ENCODE measurements around the gene WIPF2.

Gene WIPF2, protein sequence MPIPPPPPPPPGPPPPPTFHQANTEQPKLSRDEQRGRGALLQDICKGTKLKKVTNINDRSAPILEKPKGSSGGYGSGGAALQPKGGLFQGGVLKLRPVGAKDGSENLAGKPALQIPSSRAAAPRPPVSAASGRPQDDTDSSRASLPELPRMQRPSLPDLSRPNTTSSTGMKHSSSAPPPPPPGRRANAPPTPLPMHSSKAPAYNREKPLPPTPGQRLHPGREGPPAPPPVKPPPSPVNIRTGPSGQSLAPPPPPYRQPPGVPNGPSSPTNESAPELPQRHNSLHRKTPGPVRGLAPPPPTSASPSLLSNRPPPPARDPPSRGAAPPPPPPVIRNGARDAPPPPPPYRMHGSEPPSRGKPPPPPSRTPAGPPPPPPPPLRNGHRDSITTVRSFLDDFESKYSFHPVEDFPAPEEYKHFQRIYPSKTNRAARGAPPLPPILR

DNA sequence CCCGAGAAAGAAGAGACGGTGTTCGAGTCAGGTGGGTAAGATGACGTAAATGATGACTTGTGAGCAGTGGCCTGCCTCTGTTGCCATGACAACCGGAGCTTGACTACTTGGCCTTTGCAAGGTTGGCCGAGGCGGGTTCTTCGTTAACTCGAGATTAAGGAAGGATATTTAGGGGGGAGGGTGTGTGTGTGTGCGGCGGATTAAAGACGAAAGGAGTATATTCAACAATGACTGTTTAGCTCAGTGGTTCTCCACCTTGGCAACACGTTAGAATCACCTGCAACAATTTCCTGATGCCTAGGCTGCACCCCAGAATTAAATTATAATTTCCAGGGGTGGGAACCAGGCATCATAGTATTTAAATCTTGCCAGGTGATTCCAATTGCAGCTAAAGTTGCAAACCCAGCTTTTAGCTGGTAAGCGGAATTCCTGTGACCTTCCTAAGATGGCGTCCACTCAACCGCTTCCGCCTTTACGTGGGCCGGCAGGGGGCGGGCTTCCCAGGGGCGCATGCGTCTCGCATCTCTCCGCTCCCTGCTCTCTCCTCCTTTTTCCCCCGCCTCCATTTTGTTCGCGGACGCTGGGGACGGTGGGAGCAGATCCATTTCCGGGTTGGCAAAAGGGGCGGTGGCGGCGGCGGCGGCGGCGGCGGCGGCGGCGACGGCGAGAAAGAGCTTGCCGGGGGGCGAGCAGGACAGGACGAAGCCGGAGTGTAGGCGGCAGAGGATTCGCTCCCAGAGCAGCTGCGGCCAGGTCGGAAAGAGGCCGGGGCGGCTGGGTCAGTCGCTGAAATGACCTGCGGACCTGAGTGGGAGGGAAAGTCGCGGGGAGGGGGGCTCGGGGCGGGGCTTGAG is at the start of gene WIPF2:
TSS of gene WIPF2 (plus strand) at position 565 of the 854 bp plus-strand sequence. CDS start 37,156 bp downstream, outside the sequence.
- H3K4me1 Mint-ChIP-seq (ENCODE audit: low read depth) = peaks cover 33% of the 10 kb centered on the region
- peak within 1 kb of the TSS; percentile 98 for H3K27ac Mint-ChIP-seq
- peak within 1 kb of the TSS; percentile 92 for H3K4me3 Mint-ChIP-seq
- peaks cover 4% of the 10 kb centered on the region for H3K36me3 Mint-ChIP-seq (ENCODE audit: low read depth)
- H3K9me3 Mint-ChIP-seq = no peaks in the 10 kb centered on the region
- H3K27me3 Mint-ChIP-seq = no peaks in the 10 kb centered on the region

DNA sequence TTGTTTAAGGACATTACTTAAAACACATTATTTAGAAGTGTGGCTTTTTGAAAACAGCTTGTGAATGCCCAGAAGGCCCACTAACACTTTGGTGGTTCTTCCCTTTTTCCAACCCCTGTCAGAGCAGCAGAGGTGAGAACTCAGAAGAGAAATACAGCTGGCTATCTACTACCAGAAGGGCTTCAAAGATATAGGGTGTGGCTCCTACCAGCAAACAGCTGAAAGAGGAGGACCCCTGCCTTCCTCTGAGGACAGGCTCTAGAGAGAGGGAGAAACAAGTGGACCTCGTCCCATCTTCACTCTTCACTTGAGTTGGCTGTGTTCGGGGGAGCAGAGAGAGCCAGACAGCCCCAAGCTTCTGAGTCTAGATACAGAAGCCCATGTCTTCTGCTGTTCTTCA is 48.8 kb upstream of the WIPF2 start:
- Mint-ChIP-seq H3K27me3 (no peaks in the 10 kb centered on the region), H3K9me3 (no peaks in the 10 kb centered on the region), H3K4me1 (ENCODE audit: low read depth) (peaks cover 3% of the 10 kb centered on the region), H3K4me3 (no peak overlapping the region), H3K27ac (no peak overlapping the region), H3K36me3 (ENCODE audit: low read depth) (peaks cover 68% of the 10 kb centered on the region)

DNA sequence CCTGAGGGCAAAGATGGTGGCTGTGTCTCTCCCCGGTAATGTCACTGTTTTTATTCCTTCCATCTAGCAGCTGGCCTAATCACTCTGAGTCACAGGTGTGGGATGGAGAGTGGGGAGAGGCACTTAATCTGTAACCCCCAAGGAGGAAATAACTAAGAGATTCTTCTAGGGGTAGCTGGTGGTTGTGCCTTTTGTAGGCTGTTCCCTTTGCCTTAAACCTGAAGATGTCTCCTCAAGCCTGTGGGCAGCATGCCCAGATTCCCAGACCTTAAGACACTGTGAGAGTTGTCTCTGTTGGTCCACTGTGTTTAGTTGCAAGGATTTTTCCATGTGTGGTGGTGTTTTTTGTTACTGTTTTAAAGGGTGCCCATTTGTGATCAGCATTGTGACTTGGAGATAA is 47.4 kb upstream of the WIPF2 start:
- Mint-ChIP-seq H3K4me3 (no peak overlapping the region), H3K36me3 (ENCODE audit: low read depth) (peaks cover 60% of the 10 kb centered on the region), H3K27ac (no peak overlapping the region), H3K27me3 (no peaks in the 10 kb centered on the region), H3K4me1 (ENCODE audit: low read depth) (peaks cover 5% of the 10 kb centered on the region), H3K9me3 (no peaks in the 10 kb centered on the region)

DNA sequence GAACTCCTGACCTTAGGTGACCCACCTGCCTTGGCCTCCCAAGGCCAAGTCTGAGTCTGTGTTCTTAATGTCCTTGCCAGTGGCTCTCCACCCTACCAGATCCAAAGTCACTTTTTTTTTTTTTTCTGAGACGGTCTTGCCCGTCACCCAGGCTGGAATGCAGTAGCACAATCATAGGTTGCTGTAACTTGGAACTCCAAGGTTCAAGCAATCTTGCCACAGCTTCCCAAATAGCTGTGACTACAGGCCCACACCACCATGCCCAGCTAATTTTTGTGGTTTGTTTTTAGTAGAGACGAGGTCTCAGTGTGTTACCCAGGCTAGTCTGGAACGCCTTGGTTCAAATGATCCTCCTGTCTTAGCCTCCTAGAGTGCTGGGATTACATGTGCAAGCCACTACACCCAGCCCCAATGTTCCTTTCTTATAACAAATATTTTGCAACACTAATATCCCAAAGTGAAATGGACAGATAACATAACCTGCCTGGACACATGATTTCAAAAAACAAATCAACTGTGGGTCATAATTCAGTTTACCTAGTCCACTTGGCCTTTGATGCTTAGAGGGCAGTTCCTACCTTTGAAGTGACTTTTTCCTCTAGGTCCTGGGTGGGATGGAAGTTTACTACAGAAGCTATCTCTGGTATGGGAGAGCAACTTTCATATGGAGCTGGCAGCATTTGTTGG is 45.9 kb upstream of the WIPF2 start:
- H3K4me3 Mint-ChIP-seq = no peak overlapping the region
- peaks cover 9% of the 10 kb centered on the region for H3K4me1 Mint-ChIP-seq (ENCODE audit: low read depth)
- H3K27ac Mint-ChIP-seq = no peak overlapping the region
- no peaks in the 10 kb centered on the region for H3K9me3 Mint-ChIP-seq
- no peaks in the 10 kb centered on the region for H3K27me3 Mint-ChIP-seq
- H3K36me3 Mint-ChIP-seq (ENCODE audit: low read depth) = peaks cover 54% of the 10 kb centered on the region

DNA sequence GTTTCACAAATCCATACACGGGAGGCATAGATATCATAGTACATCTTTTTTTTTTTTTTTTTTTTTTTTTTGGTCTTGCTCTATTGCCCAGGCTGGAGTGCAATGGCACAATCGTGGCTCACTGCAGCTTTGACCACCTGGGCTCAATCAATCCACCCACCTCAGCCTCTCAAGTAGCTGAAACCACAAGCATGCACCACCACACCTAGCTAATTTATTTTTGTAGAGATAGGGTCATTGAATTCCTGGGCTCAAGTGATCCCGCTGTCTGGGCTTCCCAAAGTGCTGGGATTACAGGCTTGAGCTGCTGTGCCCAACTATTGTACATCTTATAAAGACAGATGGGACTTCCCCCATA is 45.3 kb upstream of the WIPF2 start:
- Mint-ChIP-seq H3K27me3 (no peaks in the 10 kb centered on the region), H3K4me3 (no peak overlapping the region), H3K4me1 (ENCODE audit: low read depth) (peaks cover 8% of the 10 kb centered on the region), H3K36me3 (ENCODE audit: low read depth) (peaks cover 49% of the 10 kb centered on the region), H3K27ac (no peak overlapping the region), H3K9me3 (no peaks in the 10 kb centered on the region)

DNA sequence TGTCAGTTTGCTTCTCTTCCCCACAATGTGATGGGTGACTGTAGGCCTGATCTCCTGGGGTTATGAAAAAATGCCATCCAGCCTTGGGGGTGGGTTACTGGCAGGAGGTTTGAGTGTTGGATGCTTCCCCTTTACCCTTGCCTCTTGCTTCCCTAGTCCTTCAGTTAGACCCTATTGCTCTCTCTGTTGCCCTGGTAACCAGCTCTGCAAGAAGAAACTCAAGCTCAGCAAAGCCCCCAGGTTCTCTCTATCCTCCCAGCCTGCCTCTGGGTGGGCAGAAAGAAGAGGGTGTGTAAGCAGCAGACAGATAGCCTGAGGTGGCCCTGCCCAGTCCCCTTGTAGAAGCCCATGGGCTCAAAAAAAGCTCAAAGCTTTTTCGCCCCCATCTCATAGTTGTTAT is 44.6 kb upstream of the WIPF2 start:
- Mint-ChIP-seq H3K27ac (no peak overlapping the region), H3K27me3 (no peaks in the 10 kb centered on the region), H3K4me1 (ENCODE audit: low read depth) (peaks cover 8% of the 10 kb centered on the region), H3K4me3 (no peak overlapping the region), H3K9me3 (no peaks in the 10 kb centered on the region), H3K36me3 (ENCODE audit: low read depth) (peaks cover 42% of the 10 kb centered on the region)

DNA sequence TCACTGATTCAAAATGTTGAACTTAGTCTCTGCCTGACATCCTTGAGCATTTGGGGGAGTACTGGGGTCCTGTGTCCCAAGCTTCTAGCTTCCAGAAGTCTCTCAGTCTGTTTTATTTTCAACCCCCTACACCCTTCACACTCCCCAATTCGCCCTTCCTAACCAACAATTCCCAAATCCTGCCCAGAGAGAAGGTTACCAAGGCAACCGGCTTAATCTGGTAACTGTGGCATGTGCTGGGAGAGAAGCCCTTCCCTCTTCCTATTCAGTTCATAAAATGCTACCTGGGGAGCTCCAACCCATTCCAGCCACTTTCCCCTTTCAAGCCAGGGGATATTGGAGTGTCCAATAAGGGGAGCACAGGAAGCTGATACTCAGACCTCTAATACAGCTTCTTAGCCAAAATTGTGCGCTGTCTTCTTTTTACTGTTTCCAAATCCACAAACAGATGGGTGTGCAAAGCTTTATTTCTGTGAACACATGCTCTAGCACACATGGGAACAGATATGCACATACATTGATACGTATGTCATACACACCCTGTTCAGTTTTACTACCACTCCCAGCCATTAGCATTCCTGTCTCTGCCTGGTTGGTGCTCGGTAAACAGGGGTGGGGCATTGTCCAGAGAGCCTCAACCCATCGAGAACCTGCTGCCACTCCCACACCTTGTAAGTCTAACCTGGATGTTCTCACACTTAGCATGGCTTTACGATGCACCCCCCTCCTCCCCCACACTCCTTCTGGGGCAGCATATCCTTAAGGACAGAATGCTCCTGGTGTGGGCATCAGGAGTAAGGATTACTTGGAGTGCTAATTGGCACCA is 43.0 kb upstream of the WIPF2 start:
- H3K27me3 Mint-ChIP-seq = no peaks in the 10 kb centered on the region
- no peak overlapping the region for H3K4me3 Mint-ChIP-seq
- peaks cover 11% of the 10 kb centered on the region for H3K4me1 Mint-ChIP-seq (ENCODE audit: low read depth)
- H3K36me3 Mint-ChIP-seq (ENCODE audit: low read depth) = peaks cover 29% of the 10 kb centered on the region
- no peaks in the 10 kb centered on the region for H3K9me3 Mint-ChIP-seq
- no peak overlapping the region for H3K27ac Mint-ChIP-seq

DNA sequence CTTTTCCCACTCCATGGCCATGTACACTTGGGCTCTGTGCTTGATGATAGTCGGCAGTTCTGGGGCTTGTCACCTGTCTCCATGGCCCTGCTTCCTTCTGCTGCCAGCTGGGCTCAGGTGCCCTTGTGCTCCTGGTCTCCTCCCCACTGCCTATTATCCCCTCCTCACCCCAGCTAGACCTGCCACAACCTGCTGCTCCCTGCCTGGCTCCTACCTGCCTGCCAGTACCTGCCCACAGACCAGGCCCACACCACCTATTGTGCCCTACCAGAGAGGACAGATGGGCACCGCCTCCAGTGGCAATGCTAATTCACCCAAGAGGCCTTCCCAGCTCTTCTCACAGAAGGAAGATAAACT is 42.4 kb upstream of the WIPF2 start:
- Mint-ChIP-seq H3K27me3 (no peaks in the 10 kb centered on the region), H3K36me3 (ENCODE audit: low read depth) (peaks cover 24% of the 10 kb centered on the region), H3K4me3 (peak overlapping the region; percentile 38), H3K27ac (peak overlapping the region; percentile 7), H3K4me1 (ENCODE audit: low read depth) (peaks cover 11% of the 10 kb centered on the region), H3K9me3 (no peaks in the 10 kb centered on the region)

DNA sequence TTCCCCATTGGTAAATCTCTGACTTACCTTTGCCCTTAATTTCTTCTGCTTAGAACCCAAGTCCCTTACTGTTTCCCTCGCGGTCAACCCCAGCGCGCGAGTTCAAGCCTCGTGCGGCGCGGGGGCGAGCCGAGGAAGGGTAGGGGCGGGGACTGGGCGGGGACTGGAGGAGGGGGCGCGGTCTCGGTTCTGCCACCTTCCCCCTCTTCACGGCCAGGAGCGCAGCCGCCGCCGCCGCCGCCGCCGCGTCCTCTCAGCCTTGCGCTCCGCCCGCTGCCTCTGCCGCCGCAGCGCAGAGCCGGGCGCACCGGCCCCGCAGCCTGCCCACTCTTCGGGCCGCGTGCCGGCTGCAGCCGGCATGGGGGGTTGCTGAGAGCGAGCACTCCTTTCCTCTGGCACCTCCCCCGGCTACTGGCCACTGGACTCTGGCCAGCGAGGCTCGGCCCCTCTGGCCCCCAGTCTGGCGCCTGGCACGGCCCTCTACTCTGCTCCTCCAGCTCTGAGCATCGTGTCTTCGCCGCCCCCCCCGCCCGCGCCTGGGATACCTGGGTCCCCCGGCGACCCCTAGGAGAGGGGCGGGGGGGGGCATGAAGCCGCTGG is 41.7 kb upstream of the WIPF2 start, which contains the start of gene RAPGEFL1:
TSS of gene RAPGEFL1 (plus strand) at position 196 of the 600 bp plus-strand sequence. CDS start at position 588, 392 bp downstream.
- Mint-ChIP-seq H3K4me3 (peak within 1 kb of the TSS; percentile 49), H3K4me1 (ENCODE audit: low read depth) (peaks cover 11% of the 10 kb centered on the region), H3K9me3 (no peaks in the 10 kb centered on the region), H3K36me3 (ENCODE audit: low read depth) (peaks cover 24% of the 10 kb centered on the region), H3K27me3 (no peaks in the 10 kb centered on the region), H3K27ac (peak within 1 kb of the TSS; percentile 7)

DNA sequence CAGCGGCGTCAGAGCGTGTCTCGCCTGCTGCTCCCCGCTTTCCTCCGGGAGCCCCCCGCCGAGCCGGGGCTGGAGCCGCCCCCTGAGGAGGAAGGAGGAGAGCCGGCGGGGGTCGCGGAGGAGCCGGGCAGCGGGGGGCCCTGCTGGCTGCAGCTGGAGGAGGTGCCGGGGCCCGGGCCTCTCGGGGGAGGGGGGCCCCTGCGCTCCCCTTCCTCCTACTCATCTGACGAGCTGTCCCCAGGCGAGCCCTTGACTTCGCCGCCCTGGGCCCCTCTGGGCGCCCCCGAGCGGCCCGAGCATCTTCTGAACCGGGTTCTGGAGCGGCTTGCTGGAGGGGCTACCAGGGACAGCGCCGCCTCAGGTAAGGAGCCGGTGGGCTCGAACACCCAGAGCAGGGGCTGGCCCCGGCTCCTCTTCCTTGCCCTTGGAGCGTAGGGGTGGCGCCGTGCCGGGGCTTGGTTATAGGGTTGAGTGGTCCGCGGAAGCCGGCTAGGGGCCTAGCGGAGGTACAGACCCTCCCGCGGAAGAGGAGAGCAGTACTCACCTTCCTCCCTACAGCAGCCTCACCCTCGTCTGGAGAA is 41.0 kb upstream of the WIPF2 start:
- H3K4me3 Mint-ChIP-seq = peak overlapping the region; percentile 49
- no peak overlapping the region for H3K27ac Mint-ChIP-seq

DNA sequence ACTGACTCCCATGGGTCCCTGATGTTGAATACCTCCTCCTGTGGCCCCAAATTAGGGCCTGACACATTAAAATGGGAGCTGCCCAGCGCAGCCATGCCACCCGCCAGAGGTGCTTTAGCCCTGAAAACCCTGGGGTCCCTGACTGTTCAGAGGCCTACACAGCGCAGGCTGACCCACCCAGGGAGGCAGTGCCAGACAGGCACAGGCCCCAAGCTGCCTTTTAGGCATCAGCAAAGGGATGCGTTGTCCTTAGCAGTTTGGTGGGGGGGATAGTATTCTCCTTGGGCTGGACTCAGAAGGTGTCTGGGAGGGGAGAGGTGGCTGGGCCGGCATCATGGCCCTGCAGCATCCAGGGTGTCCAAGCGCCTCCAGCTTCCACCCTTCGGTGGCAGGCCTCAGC is 40.4 kb upstream of the WIPF2 start:
- Mint-ChIP-seq H3K36me3 (ENCODE audit: low read depth) (peaks cover 14% of the 10 kb centered on the region), H3K4me1 (ENCODE audit: low read depth) (peaks cover 11% of the 10 kb centered on the region), H3K27ac (no peak overlapping the region), H3K4me3 (peak overlapping the region; percentile 49), H3K9me3 (no peaks in the 10 kb centered on the region), H3K27me3 (no peaks in the 10 kb centered on the region)

More for the DNA sequence above, 41.0 kb upstream of the WIPF2 start:
- Mint-ChIP-seq H3K9me3 (no peaks in the 10 kb centered on the region), H3K36me3 (ENCODE audit: low read depth) (peaks cover 20% of the 10 kb centered on the region), H3K4me1 (ENCODE audit: low read depth) (peaks cover 11% of the 10 kb centered on the region), H3K27me3 (no peaks in the 10 kb centered on the region)

DNA sequence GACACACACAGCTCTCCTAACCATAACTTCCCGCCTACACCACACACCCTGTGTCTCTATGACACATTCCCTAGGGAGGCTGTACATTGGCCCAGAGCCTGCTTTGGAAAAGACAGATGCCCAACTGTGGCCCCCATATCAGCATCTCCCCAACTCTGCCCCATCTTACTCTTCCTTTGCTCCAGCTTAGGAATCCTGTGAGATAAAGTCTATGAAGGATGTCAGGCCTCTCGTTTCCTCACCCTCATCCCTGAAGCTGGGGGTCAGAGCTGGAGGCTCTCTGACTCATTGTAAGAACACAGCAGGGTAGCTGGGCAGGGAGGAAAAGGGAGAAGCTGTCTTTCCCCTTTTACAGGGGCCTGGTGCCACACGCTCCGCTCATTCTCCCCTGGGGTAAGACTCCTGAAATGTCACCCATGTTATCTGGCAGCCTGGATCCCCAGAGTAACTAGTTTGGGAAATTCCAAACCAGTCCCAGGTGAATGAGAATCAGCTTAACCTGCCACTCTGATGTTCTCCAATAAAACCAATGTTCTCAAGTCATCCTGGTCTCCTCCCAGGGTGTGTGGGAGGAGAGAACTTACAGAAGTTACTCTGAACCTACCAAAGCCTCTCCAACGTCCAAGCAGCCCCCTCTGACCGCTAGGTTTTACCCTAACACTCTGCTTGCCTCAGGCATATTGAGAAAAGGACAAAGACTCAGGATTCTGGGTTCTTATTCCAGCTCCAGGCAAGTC is 39.0 kb upstream of the WIPF2 start:
- H3K36me3 Mint-ChIP-seq (ENCODE audit: low read depth) = peaks cover 11% of the 10 kb centered on the region
- H3K27ac Mint-ChIP-seq = no peak overlapping the region
- no peaks in the 10 kb centered on the region for H3K27me3 Mint-ChIP-seq
- no peak overlapping the region for H3K4me3 Mint-ChIP-seq
- H3K4me1 Mint-ChIP-seq (ENCODE audit: low read depth) = peaks cover 11% of the 10 kb centered on the region
- H3K9me3 Mint-ChIP-seq = no peaks in the 10 kb centered on the region

DNA sequence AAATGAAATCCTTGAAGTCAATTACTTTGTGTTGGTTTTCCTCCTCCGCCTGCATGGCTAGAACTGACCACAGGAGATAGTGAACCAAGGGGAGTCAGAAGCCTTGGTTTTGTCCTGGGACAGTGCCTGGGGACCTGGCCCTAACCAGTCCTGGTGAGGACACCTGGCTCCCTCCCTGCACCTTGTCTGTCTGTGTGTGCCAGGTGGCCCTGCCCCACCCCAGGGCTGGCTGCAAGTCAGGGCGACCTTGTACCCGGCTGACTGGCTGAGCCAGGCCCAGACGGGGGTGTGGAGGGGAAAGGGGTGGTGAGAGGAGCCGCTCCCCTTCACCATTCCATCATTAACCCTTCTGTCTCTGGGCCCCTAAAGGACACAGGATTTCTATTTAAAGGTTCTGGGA is 38.4 kb upstream of the WIPF2 start:
- Mint-ChIP-seq H3K4me1 (ENCODE audit: low read depth) (peaks cover 11% of the 10 kb centered on the region), H3K27ac (no peak overlapping the region), H3K36me3 (ENCODE audit: low read depth) (peaks cover 9% of the 10 kb centered on the region)

More for the DNA sequence above, 38.4 kb upstream of the WIPF2 start:
- H3K4me3 Mint-ChIP-seq = no peak overlapping the region
- no peaks in the 10 kb centered on the region for H3K27me3 Mint-ChIP-seq
- H3K9me3 Mint-ChIP-seq = no peaks in the 10 kb centered on the region
